ENCODE results near the gene PEX14.

- TF ChIP-seq FOXM1 (IDR thresholded peaks at IDR 0.05; ENCODE audit: borderline replicate concordance, low read depth) (no peak), EGR1 (IDR thresholded peaks at IDR 0.05) (no peak), CREB1 (IDR thresholded peaks at IDR 0.05; ENCODE audit: low read depth) (no peak), REST (IDR thresholded peaks at IDR 0.05; ENCODE audit: low read depth) (no peak), RAD21 (IDR thresholded peaks at IDR 0.05; ENCODE audit: low read depth) (no peak), MAX (IDR thresholded peaks at IDR 0.05) (no peak), CEBPB (IDR thresholded peaks at IDR 0.05) (no peak), EP300 (IDR thresholded peaks at IDR 0.05; ENCODE audit: borderline replicate concordance) (no peak), TAF1 (IDR thresholded peaks at IDR 0.05; ENCODE audit: low read depth) (no peak), YY1 (IDR thresholded peaks at IDR 0.05; ENCODE audit: low read depth) (no peak), USF1 (IDR thresholded peaks at IDR 0.05) (no peak)
Observed at GRCh38 chr1:10676963-10677362, 202.2 kb downstream of the PEX14 start.

Data from Ishikawa (cell line).